ENCODE data around the gene SLC25A33.

DNA sequence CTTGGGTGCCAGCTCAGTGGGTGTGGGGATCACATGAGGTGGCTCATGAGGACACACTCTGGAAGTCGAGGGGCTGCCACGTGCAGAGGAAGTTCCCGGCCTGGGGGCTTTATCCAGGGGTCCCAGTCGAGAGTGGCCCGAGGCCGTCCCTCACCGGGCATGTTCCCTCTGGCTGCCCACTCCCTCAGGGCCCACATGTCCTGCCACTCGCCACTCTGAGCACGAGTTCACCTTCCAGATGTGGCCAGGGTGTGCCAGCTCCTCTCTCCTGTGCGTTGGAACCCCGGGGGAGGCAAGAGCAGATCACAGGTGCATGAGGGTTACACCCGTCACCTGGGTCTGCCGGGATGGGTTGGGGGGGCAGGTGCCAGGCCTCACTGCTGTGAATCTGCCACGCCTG lies 64.0 kb downstream of the SLC25A33 start:
- no peak for TF ChIP-seq POLR2A (IDR thresholded peaks at IDR 0.05)
- no peak for TF ChIP-seq CTCF (IDR thresholded peaks at IDR 0.05)

Data from uterus (tissue), 2 donors.